ENCODE data around the gene TMEM51.

DNA sequence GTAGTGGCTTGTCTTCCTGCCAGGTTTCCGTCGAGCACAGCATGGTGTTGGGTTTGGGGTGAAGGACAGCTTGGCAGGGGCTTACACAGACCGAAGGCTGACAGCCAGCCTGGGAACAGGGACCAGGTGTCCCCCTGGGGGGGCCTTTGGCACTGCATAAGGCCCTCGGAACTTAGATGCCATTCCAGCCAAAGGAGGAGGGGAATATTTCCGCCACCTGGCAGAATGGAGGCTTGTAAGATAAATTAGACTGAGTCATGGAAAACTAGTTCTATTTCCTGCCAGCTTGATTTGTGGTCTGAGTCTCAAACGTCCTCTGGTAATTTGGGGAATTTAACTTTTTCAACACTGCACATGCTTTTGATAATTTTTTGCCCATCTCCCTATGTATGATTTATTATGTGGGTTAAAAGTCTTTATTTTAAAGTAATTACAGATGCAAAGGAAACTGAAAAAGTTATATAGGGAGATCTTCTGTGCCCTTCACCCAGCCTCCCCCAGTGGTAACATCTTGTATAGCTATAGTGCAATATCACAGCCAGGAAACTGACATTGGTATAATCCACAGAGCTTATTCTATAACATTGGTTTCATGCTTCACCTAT is 11.5 kb upstream of the TMEM51 start:
- TF ChIP-seq EZH2phosphoT487 (conservative IDR thresholded peaks at IDR 0.05; ENCODE audit: low read length) (no peak), CTCF (IDR thresholded peaks at IDR 0.05; ENCODE audit: insufficient read depth, low read length, poor library complexity, severe bottlenecking) (no peak)
